B cell (primary cell): ENCODE measurements around the gene HNRNPH2. TPM values are rescaled to one million over a fixed set of nuclear protein-coding genes. Genes with fewer than 3 reads are reported as not detected.

Experiments used
- ATAC-seq: fragments of 200-7000 bp; cut with Tn5 transposase; one replicate; pipeline ENCODE4 v1.10.0; 2021; ENCODE audit warnings: low read depth, mild to moderate bottlenecking, moderate number of reproducible peaks, moderate library complexity
- CTCF ChIA-PET: fragments of 350-600 bp; sonication (Branson Sonifier 250); formaldehyde crosslinking; loops from one replicate; lab custom pipeline; 2021; ENCODE audit warnings: antibody characterized with exemption, inconsistent platforms; lab: Charles Lee
- POLR2A ChIA-PET: fragments of 350-600 bp; sonication (Branson Sonifier 250); formaldehyde crosslinking; loops from one replicate; lab custom pipeline; 2021; ENCODE audit warnings: antibody characterized with exemption; lab: Charles Lee
- DNase-seq: peaks from one replicate; pipeline ENCODE4 v3.0.0; 2013
- H2AFZ ChIP-seq: 2 replicates; pipeline ENCODE4 v1.6.1; 2012; ENCODE audit warnings: mild to moderate bottlenecking, low read depth, low read length; ENCODE audit not compliant: insufficient read depth, poor library complexity, severe bottlenecking
- H3K27ac ChIP-seq, 2 donors: 1 replicate in 1 of 2; 2 replicates in 1 of 2; pipeline ENCODE4 v1.5.1; 2012 to 2013; ENCODE audit warnings: low read length in 2 of 2, mild to moderate bottlenecking in 2 of 2, moderate library complexity in 1 of 2
- H3K27me3 ChIP-seq, 4 experiments: fragments of 200-600 bp in 1 of 4; sonication (generic) in 1 of 4; replicated peaks in 1 of 4; 1 replicate in 2 of 4; 2 replicates in 2 of 4; pipeline versions ENCODE4 v1.6.1 to v1.7.0; 2013 to 2016; ENCODE audit warnings: low read length in 3 of 4, mild to moderate bottlenecking in 2 of 4, mixed read lengths in 1 of 4, moderate library complexity in 1 of 4; ENCODE audit not compliant: insufficient read depth in 4 of 4, control insufficient read depth in 3 of 4; ENCODE audit errors: control extremely low read depth in 1 of 4
- H3K36me3 ChIP-seq, 2 experiments: replicated peaks in 1 of 2; 1 replicate in 1 of 2; 2 replicates in 1 of 2; pipeline versions ENCODE4 v1.6.1 to v1.7.1; 2013; ENCODE audit warnings: low read length in 1 of 2; ENCODE audit not compliant: insufficient read depth in 2 of 2, control insufficient read depth in 1 of 2; ENCODE audit errors: control extremely low read depth in 1 of 2, extremely low read depth in 1 of 2
- H3K4me1 ChIP-seq, 2 donors: fragments of 200-600 bp in 1 of 2; sonication (generic) in 1 of 2; 1 replicate in 1 of 2; 2 replicates in 1 of 2; pipeline versions ENCODE4 v1.5.1 to v1.6.1; 2013 to 2017; ENCODE audit warnings: low read length in 2 of 2; ENCODE audit not compliant: control insufficient read depth in 2 of 2, insufficient read depth in 2 of 2
- H3K4me2 ChIP-seq: replicated peaks from 2 replicates; pipeline ENCODE3; 2012; ENCODE audit warnings: mild to moderate bottlenecking, low read depth, low read length; ENCODE audit not compliant: poor library complexity, severe bottlenecking
- H3K4me3 ChIP-seq, 5 experiments: fragments of 200-600 bp in 1 of 5; sonication (generic) in 1 of 5; 1 replicate in 3 of 5; 2 replicates in 2 of 5; pipeline versions ENCODE4 v1.5.1 to v1.7.0; 2011 to 2016; ENCODE audit warnings: low read length in 4 of 5, mild to moderate bottlenecking in 4 of 5, low read depth in 2 of 5, control low read depth in 1 of 5, moderate library complexity in 1 of 5; ENCODE audit not compliant: insufficient read depth in 1 of 5; ENCODE audit errors: control extremely low read depth in 1 of 5, extremely low read depth in 1 of 5
- H3K79me2 ChIP-seq: fragments of 200-600 bp; sonication (generic); one replicate; pipeline ENCODE4 v1.6.0; 2016; ENCODE audit warnings: low read length; ENCODE audit not compliant: control insufficient read depth, insufficient read depth
- H3K9ac ChIP-seq: fragments of 200-600 bp; sonication (generic); 2 replicates; pipeline ENCODE4 v1.6.1; 2017; ENCODE audit warnings: mild to moderate bottlenecking, low read length, moderate library complexity
- H3K9me3 ChIP-seq, 3 donors: one replicate each; pipeline versions ENCODE4 v1.6.1 to v1.7.1; 2013; ENCODE audit warnings: low read length in 2 of 3; ENCODE audit not compliant: control insufficient read depth in 2 of 3, insufficient read depth in 1 of 3; ENCODE audit errors: control extremely low read depth in 1 of 3
- H4K20me1 ChIP-seq: 2 replicates; pipeline ENCODE4 v1.6.0; 2012; ENCODE audit warnings: mild to moderate bottlenecking, low read length; ENCODE audit not compliant: insufficient read depth, control insufficient read depth, poor library complexity, severe bottlenecking
- H3K27ac Mint-ChIP-seq: one replicate; pipeline ENCODE4 v1.8.0; 2021; ENCODE audit warnings: mixed read lengths
- H3K27me3 Mint-ChIP-seq: one replicate; pipeline ENCODE4 v1.8.0; 2021; ENCODE audit warnings: mixed read lengths
- H3K4me1 Mint-ChIP-seq: one replicate; pipeline ENCODE4 v1.8.0; 2021; ENCODE audit warnings: mixed read lengths
- H3K4me3 Mint-ChIP-seq: one replicate; pipeline ENCODE4 v1.8.0; 2021; ENCODE audit warnings: mixed read lengths
- H3K9me3 Mint-ChIP-seq: one replicate; pipeline ENCODE4 v1.8.0; 2022; ENCODE audit warnings: mixed read lengths; ENCODE audit not compliant: insufficient read depth
- CTCF ChIP-seq: fragments of 200-600 bp; IDR thresholded peaks from one replicate; pipeline ENCODE4 v1.8.0; 2022; ENCODE audit warnings: antibody characterized with exemption, mild to moderate bottlenecking
- EZH2 ChIP-seq: IDR thresholded peaks from 2 replicates; pipeline ENCODE4 v1.6.1; 2012; ENCODE audit warnings: borderline replicate concordance, low read depth, mild to moderate bottlenecking, moderate library complexity, low read length; ENCODE audit not compliant: insufficient read depth, poor library complexity, severe bottlenecking
- WGBS: methylation state at CpG from one replicate; pipeline ENCODE4 v1.1.5; 2013; ENCODE audit warnings: missing lambda C conversion rate; ENCODE audit not compliant: insufficient coverage; 5-methylcytosine and 5-hydroxymethylcytosine counted together
- intact Hi-C: fragments of 100-400 bp; cut with micrococcal nuclease; formaldehyde crosslinking; loops from one replicate; pipeline ENCODE4 v1.10.0; 2022
- polyA plus RNA-seq: library from polyadenylated mRNA; depleted of rRNA; stranded (reverse); fragments of >200 nt; gene quantifications from 2 replicates; pipeline ENCODE4 v1.2.3, GENCODE V29; 2012
- total RNA-seq, 2 donors: library from RNA; stranded (reverse); fragments of 120-200 nt in 1 of 2; gene quantifications; 1 replicate in 1 of 2; 2 replicates in 1 of 2; pipeline versions ENCODE4 v1.2.3 to v1.2.4, GENCODE V29; 2013 to 2022

The HNRNPH2 gene
- total and polyA plus RNA-seq, 2 donors (not counting 1 experiment from before 2014, with no cell fraction given): 9.2 to 57.1 TPM

GRCh38 chrX:101383679-101384205 is 24.3 kb upstream of the HNRNPH2 start:
- Mint-ChIP-seq H3K27ac (peak overlapping the region; percentile 85), H3K4me3 (peak overlapping the region; percentile 99)
- CTCF ChIA-PET: interaction anchor here (1.0 kb wide), 2 partner anchors 8 to 14 kb away, joined by 3 to 4 read pairs; no protein-coding TSS in a partner anchor

More at GRCh38 chrX:101383679-101384205, 24.3 kb upstream of the HNRNPH2 start:
- POLR2A ChIA-PET: interaction anchor here (0.7 to 1.2 kb wide), 3 partner anchors 10 to 35 kb away, joined by 4 to 6 read pairs (median 4); partner anchors contain the start of gene TIMM8A
- Histone ChIP-seq H3K4me3 (peak overlapping the region; percentile 15 to 73 (median 33)), H4K20me1 (no peaks in the 10 kb centered on the region), H3K79me2 (peaks cover 71% of the 10 kb centered on the region), H2AFZ (no peak overlapping the region), H3K9ac (peak overlapping the region; percentile 73), H3K36me3 (peaks cover 0 to 17% of the 10 kb centered on the region in 2 experiments), H3K27ac (peak overlapping the region; percentile 51 to 76), H3K9me3 (no peaks in the 10 kb centered on the region), H3K4me1 (peaks cover 36 to 38% of the 10 kb centered on the region in 2 donors), H3K27me3 (no peaks in the 10 kb centered on the region), H3K4me2 (peak overlapping the region; percentile 72)
- WGBS: 0% methylated on average over 1 of the region's 4 CpGs
- intact Hi-C loops: no loop called here
- Mint-ChIP-seq H3K27me3 (no peaks in the 10 kb centered on the region), H3K9me3 (no peaks in the 10 kb centered on the region), H3K4me1 (peaks cover 48% of the 10 kb centered on the region)
- TF ChIP-seq EZH2: no peak
- no peak for TF ChIP-seq CTCF
- peak; percentile 69 for DNase-seq
- ATAC-seq: peak; percentile 56
